MM.1S (cell line): Measurements from ENCODE around the gene SLFN12L.

Source experiments
- DNase-seq: peaks from one replicate; pipeline ENCODE4 v3.0.0-alpha.2; 2015
- H2AFZ ChIP-seq: fragments of 300-600 bp; sonication (generic); 2 replicates; pipeline ENCODE4 v1.6.0; 2016; ENCODE audit warnings: antibody characterized with exemption, low read length
- H3F3A ChIP-seq: fragments of 300-600 bp; sonication (generic); 2 replicates; pipeline ENCODE4 v1.6.1; 2016; ENCODE audit warnings: mild to moderate bottlenecking, antibody characterized with exemption, low read length, moderate library complexity, mixed read lengths; ENCODE audit not compliant: insufficient read depth
- H3K27ac ChIP-seq: fragments of 300-600 bp; sonication (generic); 2 replicates; pipeline ENCODE4 v1.5.1; 2016; ENCODE audit warnings: mild to moderate bottlenecking, low read length
- H3K27me3 ChIP-seq: fragments of 300-600 bp; sonication (generic); replicated peaks from 2 replicates; pipeline ENCODE4 v1.6.0; 2016; ENCODE audit warnings: low read length; ENCODE audit not compliant: insufficient read depth
- H3K36me3 ChIP-seq: fragments of 300-600 bp; sonication (generic); replicated peaks from 2 replicates; pipeline ENCODE4 v1.6.1; 2016; ENCODE audit warnings: mild to moderate bottlenecking, low read length, mixed read lengths; ENCODE audit not compliant: insufficient read depth
- H3K4me1 ChIP-seq: fragments of 300-600 bp; sonication (generic); 2 replicates; pipeline ENCODE4 v1.6.1; 2016; ENCODE audit warnings: low read length, mixed read lengths
- H3K4me2 ChIP-seq: fragments of 300-600 bp; sonication (generic); 2 replicates; pipeline ENCODE4 v1.6.0; 2016; ENCODE audit warnings: low read depth, low read length
- H3K4me3 ChIP-seq: fragments of 300-600 bp; sonication (generic); 2 replicates; pipeline ENCODE4 v1.5.1; 2016; ENCODE audit warnings: low read length, mixed read lengths
- H3K79me2 ChIP-seq: fragments of 300-600 bp; sonication (generic); 2 replicates; pipeline ENCODE4 v1.6.1; 2016; ENCODE audit warnings: mixed run types, low read length, mixed read lengths
- H3K9ac ChIP-seq: fragments of 300-600 bp; sonication (generic); 2 replicates; pipeline ENCODE4 v1.6.1; 2016; ENCODE audit warnings: low read length, mixed read lengths
- H3K9me2 ChIP-seq: fragments of 300-600 bp; sonication (generic); replicated peaks from 2 replicates; pipeline ENCODE4 v1.6.1; 2016; ENCODE audit warnings: mild to moderate bottlenecking, low read length, mixed read lengths; ENCODE audit not compliant: insufficient read depth
- H3K9me3 ChIP-seq: fragments of 300-600 bp; sonication (generic); replicated peaks from 2 replicates; pipeline ENCODE4 v1.6.1; 2016; ENCODE audit warnings: mild to moderate bottlenecking, low read length, mixed read lengths; ENCODE audit not compliant: insufficient read depth
- H4K20me1 ChIP-seq: fragments of 300-600 bp; sonication (generic); 2 replicates; pipeline ENCODE4 v1.6.1; 2016; ENCODE audit warnings: mild to moderate bottlenecking, low read length, moderate library complexity, mixed read lengths; ENCODE audit not compliant: insufficient read depth
- EZH2 ChIP-seq: fragments of 300-600 bp; sonication (generic); optimal IDR thresholded peaks from 2 replicates; pipeline ENCODE3; 2017; ENCODE audit warnings: low read depth, mild to moderate bottlenecking, antibody characterized with exemption, low read length, mixed read lengths
- EZH2phosphoT487 ChIP-seq: fragments of 300-600 bp; sonication (generic); IDR thresholded peaks from 2 replicates; pipeline ENCODE4 v1.6.1; 2018; ENCODE audit warnings: antibody characterized with exemption, low read length
- TF ChIP-seq, protein P1 (sequence below): fragments of 300-600 bp; sonication (generic); IDR thresholded peaks from 2 replicates; pipeline ENCODE4 v1.5.1; 2016; ENCODE audit warnings: antibody characterized with exemption, low read length, mixed read lengths

SLFN12L gene

DNA sequence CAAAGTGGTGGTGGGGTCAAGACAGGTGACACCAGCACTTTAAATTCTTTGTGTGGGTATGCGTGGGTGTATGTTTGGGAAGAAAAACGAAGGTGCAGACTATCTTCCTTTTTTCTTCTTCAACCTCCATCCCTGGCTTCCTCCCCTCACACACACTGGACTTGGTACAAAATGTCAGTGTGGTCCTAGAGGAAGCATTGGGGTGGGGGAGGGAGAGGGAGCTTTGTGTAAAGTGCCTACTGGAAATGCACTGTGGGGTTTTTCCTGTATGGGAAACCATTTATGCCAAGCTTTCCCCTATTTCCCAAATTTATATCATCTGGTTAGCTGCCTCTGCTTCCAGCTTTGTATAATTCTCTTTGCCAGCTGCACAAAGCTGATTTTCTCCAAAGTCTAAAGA, 44.4 kb downstream of the SLFN12L start:
- Histone ChIP-seq H3K27me3 (no peaks in the 10 kb centered on the region; the same call in 1 of the 2 replicates), H4K20me1 (no peaks in the 10 kb centered on the region)

DNA sequence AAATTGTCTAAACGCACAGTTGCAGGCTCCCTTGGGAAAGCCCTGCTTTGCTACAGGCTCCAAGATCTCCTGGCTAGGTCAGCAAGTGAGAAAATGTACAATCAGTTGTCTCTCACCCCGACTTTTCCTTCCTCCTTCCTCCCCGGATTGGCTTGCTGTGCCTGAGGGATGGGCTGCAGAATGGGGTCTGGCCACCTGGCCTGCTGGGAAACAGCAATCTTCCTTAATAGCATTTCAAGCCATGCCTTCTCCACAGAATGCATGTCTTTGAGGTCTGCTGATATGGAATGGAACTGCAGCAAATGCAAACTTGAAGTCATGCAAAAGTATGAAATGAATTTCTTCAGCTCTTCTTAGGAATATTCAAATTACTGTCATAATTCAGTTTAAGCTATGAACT, 46.1 kb downstream of the SLFN12L start:
- H3K27ac ChIP-seq = no peak overlapping the region

More for the DNA sequence above, 44.4 kb downstream of the SLFN12L start:
- Histone ChIP-seq H3K9me3 (no peaks in the 10 kb centered on the region), H3K79me2 (no peaks in the 10 kb centered on the region), H3K4me1 (no peaks in the 10 kb centered on the region), H3F3A (no peaks in the 10 kb centered on the region), H3K36me3 (no peaks in the 10 kb centered on the region), H3K4me3 (no peak overlapping the region), H3K4me2 (no peak overlapping the region), H2AFZ (no peak overlapping the region), H3K9me2 (no peaks in the 10 kb centered on the region), H3K27ac (no peak overlapping the region), H3K9ac (no peak overlapping the region)
- TF ChIP-seq EZH2phosphoT487 (no peak), EZH2 (no peak)
- DNase-seq = no peak

DNA sequence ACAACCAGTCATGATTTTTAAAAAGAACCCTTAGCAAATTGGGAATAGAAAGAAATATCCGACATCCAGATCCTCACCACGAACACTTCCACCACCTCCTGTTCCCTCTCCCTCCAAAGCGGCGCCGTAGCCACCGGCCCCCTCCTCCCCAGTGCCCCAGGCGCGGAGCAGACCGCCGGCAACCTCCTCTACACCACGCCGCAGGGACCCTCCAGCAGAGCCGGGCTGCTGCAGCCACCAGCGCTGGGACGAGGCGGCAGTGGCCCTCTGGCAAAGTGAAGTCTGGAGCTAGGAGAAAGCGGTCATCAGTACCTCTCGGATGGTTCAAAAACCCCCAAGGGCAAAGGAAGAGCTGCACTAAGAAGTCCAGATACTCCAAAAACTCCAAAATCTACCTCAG, 47.5 kb downstream of the SLFN12L start:
- Histone ChIP-seq H3K9ac (no peak overlapping the region), H3K9me2 (no peaks in the 10 kb centered on the region), H3K27me3 (no peaks in the 10 kb centered on the region; the same call in 1 of the 2 replicates), H3F3A (no peaks in the 10 kb centered on the region), H4K20me1 (no peaks in the 10 kb centered on the region), H3K36me3 (no peaks in the 10 kb centered on the region), H2AFZ (no peak overlapping the region), H3K4me3 (no peak overlapping the region), H3K9me3 (no peaks in the 10 kb centered on the region), H3K79me2 (no peaks in the 10 kb centered on the region), H3K4me2 (no peak overlapping the region), H3K4me1 (no peaks in the 10 kb centered on the region), H3K27ac (no peak overlapping the region)
- TF ChIP-seq EZH2phosphoT487 = no peak
- no peak for DNase-seq

More for the DNA sequence above, 46.1 kb downstream of the SLFN12L start:
- no peaks in the 10 kb centered on the region for H3K79me2 ChIP-seq
- TF ChIP-seq EZH2 = no peak
- no peaks in the 10 kb centered on the region for H4K20me1 ChIP-seq
- H3F3A ChIP-seq = no peaks in the 10 kb centered on the region
- H3K9me3 ChIP-seq = no peaks in the 10 kb centered on the region
- no peaks in the 10 kb centered on the region for H3K4me1 ChIP-seq
- H3K27me3 ChIP-seq = no peaks in the 10 kb centered on the region; the same call in 1 of the 2 replicates
- H3K9me2 ChIP-seq = no peaks in the 10 kb centered on the region
- H3K9ac ChIP-seq = no peak overlapping the region
- H2AFZ ChIP-seq = no peak overlapping the region
- no peak overlapping the region for H3K4me2 ChIP-seq
- no peak overlapping the region for H3K4me3 ChIP-seq
- no peak for DNase-seq
- H3K36me3 ChIP-seq = no peaks in the 10 kb centered on the region

DNA sequence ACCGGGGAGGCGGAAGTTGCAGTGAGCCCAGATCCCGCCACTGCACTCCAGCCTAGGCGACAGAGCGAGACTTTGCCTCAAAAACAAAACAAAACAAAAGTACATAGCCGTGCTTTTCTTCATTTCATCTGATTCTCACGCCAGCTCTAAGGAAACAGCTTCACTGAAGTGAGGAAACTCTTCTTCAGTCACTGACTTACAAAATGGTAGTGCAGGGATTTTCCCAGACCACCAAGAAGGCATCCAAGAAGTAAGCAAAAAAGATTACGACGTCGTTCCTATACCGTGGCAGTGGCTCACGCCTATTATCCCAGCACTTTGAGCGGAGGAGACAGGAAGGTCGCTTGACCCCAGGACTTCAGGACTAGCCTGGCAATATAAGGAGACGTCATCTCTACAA, 48.5 kb downstream of the SLFN12L start:
- H3K27me3 ChIP-seq = no peaks in the 10 kb centered on the region; the same call in 1 of the 2 replicates
- H3F3A ChIP-seq = no peaks in the 10 kb centered on the region
- TF ChIP-seq EZH2 (no peak), EZH2phosphoT487 (no peak)
- TF ChIP-seq, protein P1, sequence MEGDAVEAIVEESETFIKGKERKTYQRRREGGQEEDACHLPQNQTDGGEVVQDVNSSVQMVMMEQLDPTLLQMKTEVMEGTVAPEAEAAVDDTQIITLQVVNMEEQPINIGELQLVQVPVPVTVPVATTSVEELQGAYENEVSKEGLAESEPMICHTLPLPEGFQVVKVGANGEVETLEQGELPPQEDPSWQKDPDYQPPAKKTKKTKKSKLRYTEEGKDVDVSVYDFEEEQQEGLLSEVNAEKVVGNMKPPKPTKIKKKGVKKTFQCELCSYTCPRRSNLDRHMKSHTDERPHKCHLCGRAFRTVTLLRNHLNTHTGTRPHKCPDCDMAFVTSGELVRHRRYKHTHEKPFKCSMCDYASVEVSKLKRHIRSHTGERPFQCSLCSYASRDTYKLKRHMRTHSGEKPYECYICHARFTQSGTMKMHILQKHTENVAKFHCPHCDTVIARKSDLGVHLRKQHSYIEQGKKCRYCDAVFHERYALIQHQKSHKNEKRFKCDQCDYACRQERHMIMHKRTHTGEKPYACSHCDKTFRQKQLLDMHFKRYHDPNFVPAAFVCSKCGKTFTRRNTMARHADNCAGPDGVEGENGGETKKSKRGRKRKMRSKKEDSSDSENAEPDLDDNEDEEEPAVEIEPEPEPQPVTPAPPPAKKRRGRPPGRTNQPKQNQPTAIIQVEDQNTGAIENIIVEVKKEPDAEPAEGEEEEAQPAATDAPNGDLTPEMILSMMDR = no peak
- no peak overlapping the region for H3K4me2 ChIP-seq
- no peak overlapping the region for H3K9ac ChIP-seq
- no peak overlapping the region for H3K27ac ChIP-seq
- no peaks in the 10 kb centered on the region for H3K4me1 ChIP-seq
- H3K4me3 ChIP-seq = no peak overlapping the region
- H4K20me1 ChIP-seq = no peaks in the 10 kb centered on the region
- H3K9me3 ChIP-seq = no peaks in the 10 kb centered on the region
- no peak for DNase-seq
- no peaks in the 10 kb centered on the region for H3K79me2 ChIP-seq
- H3K36me3 ChIP-seq = no peaks in the 10 kb centered on the region
- H3K9me2 ChIP-seq = no peaks in the 10 kb centered on the region
- no peak overlapping the region for H2AFZ ChIP-seq
